Measurements from ENCODE around the gene MTMR1. TPM values are rescaled to one million over a fixed set of nuclear protein-coding genes. Genes with fewer than 3 reads are reported as not detected.

The MTMR1 gene
- total RNA-seq, 2 donors from 2014 or later: 32.1 to 37.1 TPM

GRCh38 chrX:150761176-150761818, 68.1 kb downstream of the MTMR1 start:
- Mint-ChIP-seq H3K36me3 (peaks cover 4% of the 10 kb centered on the region), H3K4me1 (ENCODE audit: low read depth in 2 of 2) (no peaks in the 10 kb centered on the region), H3K4me3 (no peak overlapping the region), H3K27me3 (no peaks in the 10 kb centered on the region), H3K27ac (no peak overlapping the region), H3K9me3 (no peaks in the 10 kb centered on the region)
- DNase-seq (ENCODE audit: low spot score) (no peak), ATAC-seq (peak in 1 of 2 donors; percentile 30)

DNA sequence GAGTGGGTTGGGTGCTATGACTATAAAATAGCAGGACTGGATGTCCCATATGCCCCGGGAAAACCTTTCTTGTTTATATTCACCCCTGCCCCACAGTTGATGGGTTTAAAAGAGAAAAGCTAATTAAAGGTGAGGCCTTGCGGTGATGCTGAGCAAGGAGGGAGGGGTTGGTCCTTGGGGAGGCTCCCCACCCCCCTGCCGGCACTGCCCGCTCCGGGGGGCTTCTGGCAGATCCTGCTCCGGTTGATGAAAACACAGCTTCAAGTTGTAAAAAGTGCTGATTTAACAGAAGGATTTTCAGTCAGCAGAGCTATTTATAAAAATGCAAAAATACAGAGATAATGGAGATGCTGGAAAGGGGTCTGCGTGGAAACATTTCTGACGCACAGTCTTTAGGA, 68.6 kb downstream of the MTMR1 start:
- DNase-seq (ENCODE audit: low spot score): no peak
- no peaks in the 10 kb centered on the region for H3K27me3 Mint-ChIP-seq
- H3K36me3 Mint-ChIP-seq: peaks cover 4% of the 10 kb centered on the region
- H3K4me3 Mint-ChIP-seq: no peak overlapping the region
- H3K27ac Mint-ChIP-seq: no peak overlapping the region
- H3K9me3 Mint-ChIP-seq: no peaks in the 10 kb centered on the region
- no peak for ATAC-seq
- H3K4me1 Mint-ChIP-seq (ENCODE audit: low read depth in 2 of 2): no peaks in the 10 kb centered on the region

- ATAC-seq (no peak), DNase-seq (ENCODE audit: low spot score) (no peak)
- peaks cover 4% of the 10 kb centered on the region for H3K36me3 Mint-ChIP-seq
- H3K4me3 Mint-ChIP-seq: no peak overlapping the region
- no peak overlapping the region for H3K27ac Mint-ChIP-seq
- no peaks in the 10 kb centered on the region for H3K27me3 Mint-ChIP-seq
- H3K9me3 Mint-ChIP-seq: no peaks in the 10 kb centered on the region
- no peaks in the 10 kb centered on the region for H3K4me1 Mint-ChIP-seq (ENCODE audit: low read depth in 2 of 2)
Measured at GRCh38 chrX:150762258-150763165, 69.3 kb downstream of the MTMR1 start.

DNA sequence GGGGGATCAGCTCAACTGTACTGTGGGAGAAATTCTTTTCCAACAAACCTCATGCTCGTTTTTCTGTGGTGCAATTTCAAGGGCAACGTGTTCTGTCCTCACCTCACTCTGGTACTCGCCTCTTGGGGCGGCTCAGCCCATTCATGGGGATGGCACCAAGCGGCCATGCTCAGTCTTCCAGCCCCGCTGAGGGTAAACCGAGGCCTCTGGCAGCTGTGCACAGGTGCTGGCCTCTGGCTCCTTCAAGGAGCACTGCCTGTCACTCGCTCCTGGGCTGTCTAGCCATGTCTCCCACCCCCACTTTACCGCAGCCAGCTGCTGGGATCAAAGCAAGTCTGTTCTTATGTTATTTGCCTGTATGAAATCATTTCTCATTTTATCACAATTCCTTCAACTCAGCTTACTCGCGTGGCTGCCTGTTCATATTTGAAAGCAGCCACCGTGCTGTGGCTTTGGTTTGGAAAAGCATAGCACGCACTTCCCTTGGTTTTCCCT, 70.2 kb downstream of the MTMR1 start:
- DNase-seq (ENCODE audit: low spot score) (no peak), ATAC-seq (no peak)
- H3K4me3 Mint-ChIP-seq: no peak overlapping the region
- no peaks in the 10 kb centered on the region for H3K9me3 Mint-ChIP-seq
- no peaks in the 10 kb centered on the region for H3K27me3 Mint-ChIP-seq
- peaks cover 4% of the 10 kb centered on the region for H3K36me3 Mint-ChIP-seq
- no peaks in the 10 kb centered on the region for H3K4me1 Mint-ChIP-seq (ENCODE audit: low read depth in 2 of 2)
- peak overlapping the region in 1 of 2 donors; percentile 40 for H3K27ac Mint-ChIP-seq

DNA sequence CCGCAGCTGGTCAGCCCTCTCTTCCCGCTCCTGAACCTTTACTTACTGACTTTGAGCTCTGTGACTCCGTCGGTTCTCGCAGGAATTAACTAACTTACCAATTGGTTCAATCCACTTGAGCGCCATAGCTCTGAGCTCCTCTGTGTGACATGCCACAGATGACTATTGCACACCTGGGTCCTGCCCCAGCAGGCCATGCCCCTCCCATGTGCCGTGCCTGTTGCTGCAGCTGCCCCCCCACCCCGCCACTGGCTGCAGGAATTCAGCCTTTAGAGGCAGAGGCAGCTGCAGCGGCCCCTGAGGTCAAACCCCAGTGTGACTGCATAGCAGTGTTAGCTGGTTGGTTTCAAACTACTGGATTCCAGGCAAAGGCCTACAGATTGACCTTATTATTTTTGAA, 70.6 kb downstream of the MTMR1 start:
- Mint-ChIP-seq H3K36me3 (peaks cover 4% of the 10 kb centered on the region), H3K9me3 (no peaks in the 10 kb centered on the region), H3K27me3 (no peaks in the 10 kb centered on the region), H3K4me1 (ENCODE audit: low read depth in 2 of 2) (no peaks in the 10 kb centered on the region), H3K27ac (peak overlapping the region in 1 of 2 donors; percentile 40), H3K4me3 (no peak overlapping the region)
- DNase-seq (ENCODE audit: low spot score) (no peak), ATAC-seq (no peak)

- Mint-ChIP-seq H3K27me3 (no peaks in the 10 kb centered on the region), H3K4me1 (ENCODE audit: low read depth in 2 of 2) (no peaks in the 10 kb centered on the region)
Measured at GRCh38 chrX:150765237-150765636, 72.0 kb downstream of the MTMR1 start.

GRCh38 chrX:150765782-150766350, 72.7 kb downstream of the MTMR1 start:
- Mint-ChIP-seq H3K36me3 (no peaks in the 10 kb centered on the region), H3K9me3 (no peaks in the 10 kb centered on the region), H3K27me3 (no peaks in the 10 kb centered on the region), H3K27ac (no peak overlapping the region), H3K4me1 (ENCODE audit: low read depth in 2 of 2) (no peaks in the 10 kb centered on the region), H3K4me3 (no peak overlapping the region)
- DNase-seq (ENCODE audit: low spot score) (no peak), ATAC-seq (no peak)

More at GRCh38 chrX:150765237-150765636, 72.0 kb downstream of the MTMR1 start:
- Mint-ChIP-seq H3K4me3 (no peak overlapping the region), H3K27ac (no peak overlapping the region), H3K36me3 (no peaks in the 10 kb centered on the region), H3K9me3 (no peaks in the 10 kb centered on the region)
- ATAC-seq: no peak
- no peak for DNase-seq (ENCODE audit: low spot score)

DNA sequence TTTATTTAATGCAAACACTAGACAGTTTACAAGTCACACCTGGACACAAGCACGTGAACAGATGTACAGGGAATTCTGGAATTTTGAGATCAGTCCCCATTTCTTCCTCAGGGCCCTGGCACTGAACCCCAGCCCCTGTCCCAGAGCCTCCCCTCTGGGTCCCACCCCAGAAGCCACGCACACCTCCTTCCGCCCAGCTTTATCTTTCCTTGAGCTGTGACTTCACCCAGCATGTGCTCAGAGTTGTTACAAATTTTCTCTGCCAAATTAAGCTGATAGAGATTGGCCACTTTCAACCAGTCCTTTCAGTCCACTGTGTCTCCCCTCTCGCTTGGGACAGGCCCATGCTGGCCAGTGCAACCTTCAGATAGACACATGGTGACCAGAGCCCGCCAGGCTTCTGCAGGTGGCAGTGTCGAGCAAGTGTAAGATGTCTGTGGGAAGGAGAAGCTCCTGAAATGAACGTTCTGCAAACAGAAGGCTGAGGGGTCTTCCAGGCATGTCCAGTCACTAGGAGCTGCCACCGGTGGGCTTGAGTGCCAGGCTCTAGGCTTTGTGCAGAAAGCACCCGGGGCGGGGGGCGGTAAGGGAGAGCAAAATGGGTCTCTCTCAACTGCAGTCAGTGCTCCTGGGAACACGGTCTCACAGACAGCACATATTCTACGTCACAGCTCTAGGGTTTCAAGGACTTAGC, 73.3 kb downstream of the MTMR1 start:
- no peak overlapping the region for H3K4me3 Mint-ChIP-seq
- no peaks in the 10 kb centered on the region for H3K36me3 Mint-ChIP-seq
- no peak for DNase-seq (ENCODE audit: low spot score)
- no peaks in the 10 kb centered on the region for H3K9me3 Mint-ChIP-seq
- no peak for ATAC-seq
- H3K27ac Mint-ChIP-seq: no peak overlapping the region
- H3K4me1 Mint-ChIP-seq (ENCODE audit: low read depth in 2 of 2): no peaks in the 10 kb centered on the region
- no peaks in the 10 kb centered on the region for H3K27me3 Mint-ChIP-seq

DNA sequence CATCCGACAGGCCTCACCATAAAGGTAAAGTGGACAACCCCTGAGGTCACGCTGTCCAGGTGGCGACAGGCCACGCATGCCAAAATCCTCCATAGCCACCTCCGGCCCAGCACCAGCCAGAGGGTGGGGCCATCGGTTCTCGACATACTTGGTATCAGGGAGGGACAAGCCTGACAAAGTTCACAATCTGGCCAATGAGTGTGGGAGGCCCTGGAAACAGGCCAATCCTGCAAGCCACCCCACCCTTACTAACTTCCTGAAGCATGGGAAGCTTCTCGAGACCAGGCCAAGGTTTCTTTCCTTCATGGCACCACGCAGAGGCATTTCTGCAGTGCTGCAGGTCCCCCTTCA, 73.8 kb downstream of the MTMR1 start:
- Mint-ChIP-seq H3K9me3 (no peaks in the 10 kb centered on the region), H3K4me3 (no peak overlapping the region), H3K36me3 (no peaks in the 10 kb centered on the region), H3K27me3 (no peaks in the 10 kb centered on the region), H3K4me1 (ENCODE audit: low read depth in 2 of 2) (no peaks in the 10 kb centered on the region), H3K27ac (no peak overlapping the region)
- DNase-seq (ENCODE audit: low spot score): no peak
- ATAC-seq: no peak

DNA sequence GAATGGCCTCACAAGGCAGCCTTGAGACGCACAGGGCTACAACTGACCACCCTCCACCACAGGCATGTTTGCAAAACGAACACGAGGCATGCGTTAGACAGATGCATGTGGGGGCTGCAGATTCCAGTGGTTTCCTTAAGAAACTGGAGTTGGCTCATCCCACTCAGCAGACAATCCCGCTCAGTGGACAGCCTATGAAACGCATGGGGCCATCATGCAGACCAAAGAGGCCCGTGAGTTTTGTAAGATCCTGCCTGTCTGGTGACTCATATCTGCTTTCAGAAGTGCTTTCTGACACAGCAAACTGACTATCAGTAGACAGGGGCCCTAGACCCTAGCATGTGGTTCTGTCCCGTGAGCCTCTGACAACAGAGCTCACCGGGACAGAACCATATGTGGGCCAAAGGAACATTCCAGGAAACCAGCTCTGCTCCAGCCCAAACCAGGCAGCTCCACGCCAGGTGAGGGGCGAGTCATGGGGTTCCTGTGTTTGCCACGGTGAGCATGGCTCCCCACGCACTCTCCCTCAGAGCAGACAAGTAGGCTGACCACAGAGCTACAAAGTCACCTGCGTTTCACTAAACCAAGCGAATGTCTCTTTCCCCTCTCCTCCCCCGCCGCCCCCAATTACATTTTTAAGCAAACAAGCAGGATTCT, 74.4 kb downstream of the MTMR1 start:
- ATAC-seq: peak in 1 of 2 donors; percentile 73
- no peaks in the 10 kb centered on the region for H3K4me1 Mint-ChIP-seq (ENCODE audit: low read depth in 2 of 2)

DNA sequence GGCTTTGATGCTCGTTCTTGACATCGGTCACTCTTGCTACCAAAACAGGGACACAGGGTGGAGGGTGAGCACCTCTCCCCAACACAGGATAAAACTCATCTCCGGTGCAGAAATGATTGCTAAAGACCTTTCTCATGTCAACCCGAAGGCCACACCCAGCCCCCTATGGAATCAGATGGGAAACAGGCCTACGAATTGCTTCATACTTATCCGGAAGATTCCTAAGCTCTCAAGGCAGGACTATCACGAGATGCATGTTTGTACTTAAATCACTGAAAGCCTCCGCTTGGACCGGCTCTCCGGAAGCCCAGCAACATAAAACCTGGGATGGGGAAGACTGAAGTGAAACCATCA, 74.9 kb downstream of the MTMR1 start:
- H3K27ac Mint-ChIP-seq: no peak overlapping the region
- ATAC-seq (no peak), DNase-seq (ENCODE audit: low spot score) (no peak)
- no peaks in the 10 kb centered on the region for H3K9me3 Mint-ChIP-seq
- no peak overlapping the region for H3K4me3 Mint-ChIP-seq
- H3K36me3 Mint-ChIP-seq: no peaks in the 10 kb centered on the region
- H3K4me1 Mint-ChIP-seq (ENCODE audit: low read depth in 2 of 2): no peaks in the 10 kb centered on the region
- H3K27me3 Mint-ChIP-seq: no peaks in the 10 kb centered on the region

More for the DNA sequence above, 74.4 kb downstream of the MTMR1 start:
- H3K27ac Mint-ChIP-seq: no peak overlapping the region
- no peak for DNase-seq (ENCODE audit: low spot score)
- H3K36me3 Mint-ChIP-seq: no peaks in the 10 kb centered on the region
- no peaks in the 10 kb centered on the region for H3K27me3 Mint-ChIP-seq
- H3K4me3 Mint-ChIP-seq: no peak overlapping the region
- H3K9me3 Mint-ChIP-seq: no peaks in the 10 kb centered on the region

DNA sequence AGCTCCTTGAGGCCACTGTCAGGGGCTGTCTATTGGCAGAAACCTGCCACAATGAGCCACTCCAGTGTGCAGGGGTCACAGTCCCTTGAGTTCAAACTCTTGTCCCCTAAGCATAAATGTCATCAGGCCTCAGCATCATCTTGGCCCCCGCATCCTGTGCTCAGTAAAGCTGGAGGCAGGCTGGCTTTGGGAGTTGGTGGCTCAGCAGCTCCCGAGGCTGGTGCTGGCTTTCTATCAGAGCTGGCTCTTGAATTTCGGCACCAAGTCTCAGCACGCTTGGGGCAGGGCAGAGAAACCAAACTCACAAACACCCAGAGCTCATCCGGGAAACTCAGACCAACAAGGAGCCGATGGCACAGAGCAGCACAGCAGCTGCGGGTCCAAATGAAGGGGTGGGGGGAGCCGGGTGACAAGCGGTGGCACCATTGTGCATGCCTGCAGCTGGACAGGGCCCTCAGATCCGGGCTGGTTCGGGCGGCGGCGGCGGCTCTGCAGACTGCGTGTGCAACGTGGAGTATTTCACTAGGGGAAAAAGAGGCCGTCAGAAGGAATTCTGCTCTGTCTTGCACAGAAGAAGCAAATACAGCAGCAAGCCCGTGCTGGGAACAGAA, 75.5 kb downstream of the MTMR1 start:
- H3K27me3 Mint-ChIP-seq: no peaks in the 10 kb centered on the region
- DNase-seq (ENCODE audit: low spot score) (no peak), ATAC-seq (no peak)
- H3K4me3 Mint-ChIP-seq: no peak overlapping the region
- no peak overlapping the region for H3K27ac Mint-ChIP-seq
- no peaks in the 10 kb centered on the region for H3K36me3 Mint-ChIP-seq
- no peaks in the 10 kb centered on the region for H3K9me3 Mint-ChIP-seq
- no peaks in the 10 kb centered on the region for H3K4me1 Mint-ChIP-seq (ENCODE audit: low read depth in 2 of 2)

- DNase-seq (ENCODE audit: low spot score) (no peak), ATAC-seq (no peak)
- H3K27me3 Mint-ChIP-seq: no peaks in the 10 kb centered on the region
- no peaks in the 10 kb centered on the region for H3K36me3 Mint-ChIP-seq
- no peaks in the 10 kb centered on the region for H3K4me1 Mint-ChIP-seq (ENCODE audit: low read depth in 2 of 2)
- H3K4me3 Mint-ChIP-seq: no peak overlapping the region
- no peak overlapping the region for H3K27ac Mint-ChIP-seq
- H3K9me3 Mint-ChIP-seq: no peaks in the 10 kb centered on the region
Measured at GRCh38 chrX:150769408-150769807, 76.2 kb downstream of the MTMR1 start.
